Lower leg skin (tissue), 4 donors: Measurements from ENCODE around the gene ZNF611. TPM values are rescaled to one million over a fixed set of nuclear protein-coding genes. Genes with fewer than 3 reads are reported as not detected.
"Not testable (repeated sequence)": the region's sequence is repeated elsewhere in the genome, so short reads cannot be mapped to it uniquely, and the experiment has no call there.

Experiments used
- DNase-seq, 2 donors: peaks; one replicate each; pipeline ENCODE4 v3.0.0-alpha.2; 2019; ENCODE audit warnings: low spot score in 2 of 2
- H3K4me3 ChIP-seq: fragments of 200-600 bp; sonication (generic); 2 replicates; pipeline ENCODE4 v1.5.1; 2017; ENCODE audit warnings: mild to moderate bottlenecking, low read depth; ENCODE audit not compliant: poor library complexity, severe bottlenecking
- POLR2A ChIP-seq, 2 donors: fragments of 450-650 bp; IDR thresholded peaks; one replicate each; pipeline ENCODE4 v1.6.1; 2016 to 2017; ENCODE audit warnings: antibody characterized with exemption in 2 of 2, mild to moderate bottlenecking in 1 of 2, moderate library complexity in 1 of 2
- WGBS, 2 donors: methylation state at CpG; one replicate each; pipeline ENCODE4 v1.1.5; 2018; 5-methylcytosine and 5-hydroxymethylcytosine counted together
- intact Hi-C: fragments of 100-400 bp; cut with DNase I; formaldehyde crosslinking; loops from one replicate; pipeline ENCODE4 v1.15.0; 2023; ENCODE audit warnings: low total_unique reads
- total RNA-seq, 4 donors: library from RNA; depleted of rRNA; stranded (reverse); fragments of >200 nt; gene quantifications; one replicate each; pipeline ENCODE4 v1.1.0, GENCODE V29; 2016
- TF ChIP-seq, protein P1 (sequence below), 3 donors: fragments of 450-650 bp; IDR thresholded peaks; one replicate each; pipeline ENCODE4 v1.5.1; 2016; ENCODE audit warnings: antibody characterized with exemption in 3 of 3, mild to moderate bottlenecking in 3 of 3, moderate library complexity in 2 of 3

ZNF611 gene
- 10 to 100 TPM in 2 of 4 donors, 1 to 10 TPM in 2; 7.8 to 13.5 (median 10.2) TPM for total RNA-seq

DNA sequence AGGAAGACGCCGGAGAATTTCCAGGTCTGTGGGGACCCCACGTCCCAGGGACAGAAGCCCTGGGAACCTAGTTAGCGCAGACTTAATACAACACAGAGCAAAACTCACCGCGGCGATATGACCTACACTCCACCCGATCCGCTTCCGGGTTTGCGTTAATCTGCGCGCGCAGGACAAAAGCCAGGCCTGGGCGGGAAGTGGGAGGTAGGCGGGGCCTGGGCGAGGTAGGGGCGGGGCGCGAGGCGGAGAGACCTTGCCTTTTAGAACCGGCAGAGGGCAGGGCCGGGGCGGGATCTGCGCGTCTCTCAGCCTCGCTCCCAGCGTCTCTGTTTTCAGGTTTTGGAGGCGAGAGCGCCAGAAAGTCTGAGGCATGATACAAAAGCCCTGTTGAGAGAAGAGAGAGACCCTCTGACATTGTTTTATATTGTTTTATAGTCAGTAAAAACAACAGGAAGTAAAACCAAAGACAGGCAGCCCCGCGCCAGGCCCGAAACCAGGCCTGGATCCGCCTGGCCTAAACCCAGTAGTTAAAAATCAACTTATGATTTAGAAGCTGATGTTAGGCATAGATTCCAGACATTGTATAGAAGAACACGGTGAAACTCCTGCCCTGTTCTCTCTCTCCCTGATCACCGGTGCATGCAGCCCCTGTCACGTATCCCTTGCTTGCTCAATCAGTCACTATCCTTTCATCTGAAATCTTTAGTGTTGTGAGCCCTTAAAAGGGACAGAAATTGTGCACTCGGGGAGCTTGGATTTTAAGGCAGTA, at the start of gene ZNF611:
TSS of gene ZNF611 (minus strand) at position 152 of the 769 bp plus-strand sequence. CDS start 19,150 bp downstream, outside the sequence.
- peak; percentile 98 to 100 for DNase-seq
- TF ChIP-seq POLR2A (IDR thresholded peaks at IDR 0.05): peak in 1 of 2 donors; percentile 25
- TF ChIP-seq, protein P1, sequence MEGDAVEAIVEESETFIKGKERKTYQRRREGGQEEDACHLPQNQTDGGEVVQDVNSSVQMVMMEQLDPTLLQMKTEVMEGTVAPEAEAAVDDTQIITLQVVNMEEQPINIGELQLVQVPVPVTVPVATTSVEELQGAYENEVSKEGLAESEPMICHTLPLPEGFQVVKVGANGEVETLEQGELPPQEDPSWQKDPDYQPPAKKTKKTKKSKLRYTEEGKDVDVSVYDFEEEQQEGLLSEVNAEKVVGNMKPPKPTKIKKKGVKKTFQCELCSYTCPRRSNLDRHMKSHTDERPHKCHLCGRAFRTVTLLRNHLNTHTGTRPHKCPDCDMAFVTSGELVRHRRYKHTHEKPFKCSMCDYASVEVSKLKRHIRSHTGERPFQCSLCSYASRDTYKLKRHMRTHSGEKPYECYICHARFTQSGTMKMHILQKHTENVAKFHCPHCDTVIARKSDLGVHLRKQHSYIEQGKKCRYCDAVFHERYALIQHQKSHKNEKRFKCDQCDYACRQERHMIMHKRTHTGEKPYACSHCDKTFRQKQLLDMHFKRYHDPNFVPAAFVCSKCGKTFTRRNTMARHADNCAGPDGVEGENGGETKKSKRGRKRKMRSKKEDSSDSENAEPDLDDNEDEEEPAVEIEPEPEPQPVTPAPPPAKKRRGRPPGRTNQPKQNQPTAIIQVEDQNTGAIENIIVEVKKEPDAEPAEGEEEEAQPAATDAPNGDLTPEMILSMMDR (IDR thresholded peaks at IDR 0.05): peak in 1 of 3 donors; percentile 20
- intact Hi-C loops: no loop called here
- peak within 1 kb of the TSS; percentile 57 for H3K4me3 ChIP-seq
- 6 to 7% methylated on average over 38 of the region's 38 CpGs for WGBS, 2 donors

DNA sequence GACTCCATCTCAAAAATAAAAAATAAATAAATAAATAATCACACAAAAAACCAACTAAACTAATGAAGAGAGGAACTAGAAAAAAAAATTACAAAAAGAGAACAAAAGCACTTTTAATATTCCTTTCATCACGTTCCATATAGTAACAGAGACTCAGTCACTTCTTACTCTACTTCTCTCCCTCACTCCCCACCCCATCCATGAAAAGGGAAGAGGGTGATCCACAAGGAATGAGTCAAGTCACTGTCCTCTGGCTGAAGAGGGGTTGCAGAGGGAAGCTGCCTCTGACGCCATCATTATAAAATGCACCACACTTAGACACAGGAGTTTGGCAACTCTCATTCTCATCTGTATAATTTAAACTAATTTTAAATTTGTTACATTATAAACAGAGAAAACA, 48.0 kb upstream of the ZNF611 start:
- H3K4me3 ChIP-seq, intact Hi-C loops, DNase-seq: not testable (repeated sequence)
- WGBS, 2 donors: 79 to 84% methylated on average over 1 to 2 of the region's 2 CpGs

GRCh38 chr19:52778811-52779210, 44.0 kb upstream of the ZNF611 start:
- TF ChIP-seq, protein P1 (IDR thresholded peaks at IDR 0.05): no peak
- TF ChIP-seq POLR2A (IDR thresholded peaks at IDR 0.05): no peak
- no peak overlapping the region for H3K4me3 ChIP-seq
- intact Hi-C loops: no loop called here
- no peak for DNase-seq
- WGBS, 2 donors: 65 to 70% methylated on average over 3 of the region's 3 CpGs

GRCh38 chr19:52756447-52756846, 21.6 kb upstream of the ZNF611 start:
- intact Hi-C loops, H3K4me3 ChIP-seq, DNase-seq: not testable (repeated sequence)
- WGBS, 2 donors: 79 to 94% methylated on average over 2 of the region's 2 CpGs

GRCh38 chr19:52749780-52750179, 14.9 kb upstream of the ZNF611 start:
- TF ChIP-seq, protein P1 (IDR thresholded peaks at IDR 0.05): no peak
- no peak for TF ChIP-seq POLR2A (IDR thresholded peaks at IDR 0.05)
- 59 to 62% methylated on average over 4 of the region's 4 CpGs for WGBS, 2 donors
- intact Hi-C loops: no loop called here
- H3K4me3 ChIP-seq: no peak overlapping the region
- DNase-seq: no peak

DNA sequence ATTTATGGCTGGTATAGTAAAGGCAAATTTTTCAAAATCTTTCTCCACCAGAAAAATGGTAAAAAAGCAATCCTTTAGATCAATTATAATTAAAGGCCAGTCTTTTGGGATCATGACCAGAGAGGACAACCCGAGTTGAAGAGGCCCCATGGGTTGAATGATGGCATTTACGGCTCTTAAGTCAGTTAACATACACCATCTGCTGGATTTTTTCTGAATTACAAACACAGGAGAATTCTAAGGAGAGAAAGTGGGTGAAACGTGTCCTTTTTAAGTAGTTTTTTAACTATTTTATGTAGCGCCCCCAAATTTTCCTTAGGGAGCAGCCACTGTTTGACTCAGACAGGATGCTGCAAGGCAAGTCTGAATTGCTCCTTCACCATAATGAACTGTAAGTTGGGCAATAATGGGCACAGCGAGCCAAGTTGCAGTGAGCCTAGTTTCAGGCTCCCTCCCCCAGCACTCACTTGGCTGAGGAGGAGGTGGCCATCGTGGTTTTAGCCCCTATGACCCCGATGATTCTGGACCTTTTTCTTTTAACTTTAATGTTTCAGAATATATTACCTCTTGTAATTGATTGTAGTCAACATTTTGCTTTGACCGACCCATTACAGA, 13.6 kb upstream of the ZNF611 start:
- intact Hi-C loops: no loop called here
- no peak for DNase-seq
- no peak overlapping the region for H3K4me3 ChIP-seq
- no peak for TF ChIP-seq POLR2A (IDR thresholded peaks at IDR 0.05)
- TF ChIP-seq, protein P1 (IDR thresholded peaks at IDR 0.05): no peak
- WGBS, 2 donors: 24 to 32% methylated on average over 8 of the region's 8 CpGs

DNA sequence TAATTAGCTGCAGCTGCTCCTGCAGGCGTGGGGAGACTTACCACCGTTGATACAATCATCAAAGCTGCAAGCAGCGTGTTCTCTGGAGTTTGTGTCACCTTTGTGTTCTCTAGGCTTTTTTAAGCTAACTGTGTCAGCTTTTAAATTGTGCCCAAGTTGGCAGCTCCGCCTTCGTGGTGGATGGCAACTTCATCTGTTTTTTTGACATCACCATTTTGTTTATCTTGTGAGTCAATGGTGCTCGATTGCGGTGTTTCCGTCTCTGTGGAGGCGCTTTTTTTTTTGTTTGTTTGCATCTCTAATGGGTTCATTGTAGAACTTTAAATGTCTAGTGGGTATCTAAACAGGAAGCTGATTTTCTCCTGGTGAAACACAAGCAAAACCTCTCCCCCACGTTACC, 11.1 kb upstream of the ZNF611 start:
- intact Hi-C loops, DNase-seq, H3K4me3 ChIP-seq: not testable (repeated sequence)
- WGBS, 2 donors: 65 to 68% methylated on average over 10 of the region's 10 CpGs
